GM19238 (cell line): Measurements from ENCODE around the gene PSMG3.

Source experiments
- DNase-seq: peaks from one replicate; pipeline ENCODE4 v3.0.0; 2011; ENCODE audit warnings: low spot score; ENCODE audit not compliant: insufficient read length

Gene PSMG3, protein sequence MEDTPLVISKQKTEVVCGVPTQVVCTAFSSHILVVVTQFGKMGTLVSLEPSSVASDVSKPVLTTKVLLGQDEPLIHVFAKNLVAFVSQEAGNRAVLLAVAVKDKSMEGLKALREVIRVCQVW

GRCh38 chr7:1569833-1570632 is at the start of gene PSMG3:
Gene PSMG3 (minus strand): TSS chr7:1570032. CDS start chr7:1569339, 693 bp downstream.
- peak; percentile 98 for DNase-seq

DNA sequence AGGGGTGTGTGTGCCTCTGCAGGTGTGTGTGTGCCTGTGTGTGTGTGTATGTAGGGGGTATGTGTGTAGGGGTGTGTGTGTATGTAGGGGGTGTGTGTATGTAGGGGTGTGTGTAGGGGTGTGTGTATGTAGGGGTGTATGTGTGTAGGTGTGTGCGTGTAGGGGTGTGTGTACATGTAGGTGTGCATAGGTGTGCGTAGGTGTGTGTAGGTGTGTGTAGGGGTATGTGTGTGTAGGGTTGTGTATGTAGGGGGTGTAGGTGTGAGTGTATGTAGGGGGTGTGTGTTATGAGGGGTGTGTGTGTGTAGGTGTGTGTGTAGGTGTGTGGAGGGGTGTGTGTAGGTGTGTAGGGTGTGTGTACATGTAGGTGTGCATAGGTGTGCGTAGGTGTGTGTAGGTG is 48.6 kb upstream of the PSMG3 start:
- no peak for DNase-seq

GRCh38 chr7:1617957-1618356 is 48.1 kb upstream of the PSMG3 start:
- DNase-seq, result no peak

DNA sequence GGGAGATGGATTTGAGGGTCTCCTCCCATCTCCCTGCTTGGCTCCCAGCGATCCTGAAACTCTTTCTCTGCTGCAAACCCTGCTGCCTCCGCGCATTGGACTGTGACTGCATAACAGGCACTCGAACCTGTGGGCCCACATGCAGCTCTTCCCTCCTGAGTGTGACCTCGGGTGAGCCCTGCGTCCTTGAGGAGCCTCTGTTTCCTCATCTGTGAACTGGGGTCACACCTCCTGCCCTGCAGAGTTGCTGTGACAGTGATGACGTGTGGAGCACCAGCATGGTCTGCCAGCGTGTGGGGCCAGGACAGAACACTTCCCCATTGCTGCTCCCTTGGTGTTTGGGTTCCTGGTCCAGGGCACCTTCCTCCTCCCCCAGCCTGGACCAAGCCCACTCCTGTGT is 46.9 kb upstream of the PSMG3 start:
- DNase-seq, result no peak

DNA sequence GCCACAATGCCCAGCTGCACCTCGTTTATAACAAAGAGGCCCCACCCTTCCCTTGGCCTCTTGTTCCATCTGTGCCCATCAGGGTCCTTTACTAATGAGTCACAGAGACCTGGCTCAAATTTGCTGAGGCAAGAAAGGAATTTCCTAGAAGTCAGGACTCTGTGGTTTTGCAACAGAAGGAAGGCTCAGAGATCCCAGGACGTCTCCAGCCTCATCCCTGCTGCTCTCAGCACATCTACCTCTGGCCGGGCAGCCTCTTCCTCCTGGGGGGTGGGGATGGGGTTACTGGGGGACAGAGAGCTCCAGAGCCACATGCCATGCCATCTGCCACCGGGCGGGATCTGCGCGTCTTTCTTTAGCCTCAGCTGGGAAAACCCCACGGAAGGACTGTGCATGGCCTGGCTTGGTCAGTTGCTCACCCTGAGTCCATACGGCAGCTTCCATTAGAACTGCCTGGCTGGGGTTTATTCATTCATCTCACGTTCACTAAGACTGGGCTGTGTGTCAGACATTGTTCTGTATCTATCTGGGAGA is 41.9 kb upstream of the PSMG3 start:
- no peak for DNase-seq

- no peak for DNase-seq
Observed at GRCh38 chr7:1610678-1611302, 41.0 kb upstream of the PSMG3 start.

DNA sequence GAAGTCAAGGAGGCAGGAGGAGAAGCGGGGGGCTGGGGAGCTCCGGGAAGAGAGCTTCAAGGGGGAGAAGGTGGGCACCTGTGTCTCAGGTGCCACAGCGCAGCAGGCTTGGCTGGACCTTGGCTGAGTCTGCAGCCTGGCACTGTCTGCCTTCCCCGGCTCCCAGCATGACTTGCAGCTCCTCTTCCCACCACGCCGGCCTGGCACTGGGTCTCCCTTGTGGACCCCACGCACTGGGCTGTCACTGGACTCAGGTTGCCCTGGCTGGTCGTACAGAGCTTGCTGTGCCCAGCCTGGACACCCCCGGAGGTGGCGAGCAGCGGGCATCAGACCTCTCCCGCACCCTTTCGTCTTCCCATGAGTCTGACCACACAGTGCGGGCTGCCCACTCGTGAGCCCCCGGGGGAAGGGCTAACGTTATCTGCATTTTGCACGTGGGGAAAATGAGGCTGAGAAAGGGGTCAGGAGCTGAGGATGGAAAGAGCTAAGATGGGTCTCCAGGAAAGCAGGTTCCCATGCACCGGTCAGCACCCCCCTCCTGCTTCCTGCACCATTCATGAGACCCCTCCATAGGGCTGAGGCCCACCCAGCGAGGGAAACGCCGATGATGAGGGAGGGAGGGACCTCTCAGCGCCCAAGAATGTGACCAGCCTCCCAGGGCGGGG is 40.3 kb upstream of the PSMG3 start:
- no peak for DNase-seq

DNA sequence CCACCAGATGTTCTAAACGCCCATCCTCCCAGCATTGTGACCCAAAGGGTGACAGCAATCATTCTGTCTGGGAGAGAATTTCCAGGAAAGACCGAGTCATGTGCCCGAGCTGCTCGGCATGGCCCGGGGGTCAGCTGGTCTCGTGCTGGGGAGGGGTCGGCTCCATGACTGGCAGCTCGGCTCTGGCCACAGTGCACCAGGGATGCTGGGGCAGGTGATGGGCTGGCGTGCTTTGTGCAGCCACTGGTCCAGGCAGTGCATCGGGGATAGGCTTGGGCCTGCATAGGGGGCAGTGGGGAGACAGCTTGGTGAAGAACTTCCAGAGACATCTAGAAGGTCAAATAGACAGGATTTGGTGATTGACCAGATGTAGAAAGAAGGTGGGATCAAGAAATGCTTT is 39.2 kb upstream of the PSMG3 start:
- DNase-seq, result no peak

DNA sequence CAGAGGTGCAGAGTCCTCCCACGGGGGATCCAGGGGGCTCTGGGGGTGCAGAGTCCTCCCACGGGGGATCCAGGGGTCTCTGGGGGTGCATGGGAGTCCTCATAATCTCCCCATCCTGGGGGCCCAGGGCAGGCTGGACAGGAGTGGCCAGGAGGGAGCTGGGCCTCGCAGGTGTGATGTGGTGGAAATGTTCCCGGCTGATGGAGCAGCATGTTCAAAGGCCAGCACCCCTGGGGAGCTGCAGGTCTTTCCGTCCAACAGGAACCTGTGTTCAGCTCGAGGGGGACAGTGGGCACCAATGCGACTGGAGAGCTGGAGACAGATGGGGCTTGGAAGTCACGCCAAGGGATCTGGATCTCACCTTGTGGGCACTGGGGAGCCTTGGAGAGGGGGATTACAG is 38.5 kb upstream of the PSMG3 start:
- DNase-seq, result no peak

- no peak for DNase-seq
Observed at GRCh38 chr7:1607696-1608095, 37.9 kb upstream of the PSMG3 start.

GRCh38 chr7:1607001-1607400 is 37.2 kb upstream of the PSMG3 start:
- no peak for DNase-seq

- no peak for DNase-seq
Observed at GRCh38 chr7:1604383-1604782, 34.6 kb upstream of the PSMG3 start.

DNA sequence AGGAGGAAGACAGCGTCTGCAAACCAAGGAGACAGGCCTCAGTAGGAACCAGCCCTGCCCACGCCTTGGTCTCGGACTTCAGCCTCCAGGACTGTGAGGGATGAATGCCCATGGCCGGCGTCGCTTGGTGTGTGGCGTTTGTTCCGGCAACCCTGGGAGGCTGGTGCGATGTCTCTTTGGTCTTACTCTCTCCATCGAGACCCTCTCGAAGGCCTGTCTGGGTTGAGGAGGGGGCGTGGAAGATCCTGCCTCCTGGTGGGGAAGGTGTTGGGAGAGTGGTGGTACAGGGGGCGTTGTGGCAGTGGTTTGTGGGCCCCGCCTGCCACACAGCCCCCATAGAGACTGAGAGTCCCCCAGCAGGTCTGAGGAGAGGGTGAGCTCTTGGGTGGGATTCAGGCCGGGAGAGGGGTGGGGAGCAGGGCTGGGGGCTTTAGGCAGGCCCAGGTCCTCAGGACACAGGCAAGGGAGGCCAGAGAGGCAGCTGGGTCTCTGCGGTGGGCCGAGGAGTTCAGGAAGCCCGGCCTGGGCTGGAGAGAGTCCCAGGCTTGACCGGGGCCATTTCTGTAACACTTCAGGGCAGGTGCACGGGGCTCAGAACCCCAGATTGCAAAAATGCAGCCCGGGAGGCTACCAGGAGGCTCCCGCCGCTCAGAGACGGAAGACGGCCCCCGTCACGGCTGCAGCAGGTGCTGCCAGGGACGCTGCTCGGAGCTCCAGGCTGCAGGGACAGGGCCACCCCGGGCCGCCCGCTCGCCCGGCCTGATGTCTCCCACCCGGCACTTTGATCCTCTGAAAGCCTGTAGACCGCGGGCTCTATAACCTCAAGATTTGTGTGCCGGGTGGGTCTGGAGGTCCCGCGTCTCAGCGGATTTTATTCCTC is 33.8 kb upstream of the PSMG3 start:
- no peak for DNase-seq

DNA sequence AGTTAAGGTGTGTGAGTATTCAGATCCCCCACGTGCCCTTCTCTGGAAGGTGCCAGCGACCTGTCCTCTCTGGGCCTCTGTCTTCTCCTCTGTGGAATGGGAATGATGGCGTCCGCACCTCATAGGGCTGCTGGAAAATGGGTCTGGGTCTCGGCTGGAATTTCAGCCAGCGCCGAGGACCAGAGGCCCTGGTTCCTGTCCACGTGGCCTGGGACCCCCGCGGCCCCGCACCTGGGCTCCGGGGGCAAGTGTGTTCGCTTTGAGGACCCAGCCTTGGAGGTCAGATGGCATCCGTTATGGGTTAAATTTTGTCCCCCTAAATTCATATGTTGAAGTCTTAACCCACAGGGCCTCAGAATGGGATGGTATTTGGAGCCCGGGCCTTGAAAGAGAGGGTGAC is 32.6 kb upstream of the PSMG3 start:
- no peak for DNase-seq

- DNase-seq, result no peak
Observed at GRCh38 chr7:1601956-1602355, 32.1 kb upstream of the PSMG3 start.

DNA sequence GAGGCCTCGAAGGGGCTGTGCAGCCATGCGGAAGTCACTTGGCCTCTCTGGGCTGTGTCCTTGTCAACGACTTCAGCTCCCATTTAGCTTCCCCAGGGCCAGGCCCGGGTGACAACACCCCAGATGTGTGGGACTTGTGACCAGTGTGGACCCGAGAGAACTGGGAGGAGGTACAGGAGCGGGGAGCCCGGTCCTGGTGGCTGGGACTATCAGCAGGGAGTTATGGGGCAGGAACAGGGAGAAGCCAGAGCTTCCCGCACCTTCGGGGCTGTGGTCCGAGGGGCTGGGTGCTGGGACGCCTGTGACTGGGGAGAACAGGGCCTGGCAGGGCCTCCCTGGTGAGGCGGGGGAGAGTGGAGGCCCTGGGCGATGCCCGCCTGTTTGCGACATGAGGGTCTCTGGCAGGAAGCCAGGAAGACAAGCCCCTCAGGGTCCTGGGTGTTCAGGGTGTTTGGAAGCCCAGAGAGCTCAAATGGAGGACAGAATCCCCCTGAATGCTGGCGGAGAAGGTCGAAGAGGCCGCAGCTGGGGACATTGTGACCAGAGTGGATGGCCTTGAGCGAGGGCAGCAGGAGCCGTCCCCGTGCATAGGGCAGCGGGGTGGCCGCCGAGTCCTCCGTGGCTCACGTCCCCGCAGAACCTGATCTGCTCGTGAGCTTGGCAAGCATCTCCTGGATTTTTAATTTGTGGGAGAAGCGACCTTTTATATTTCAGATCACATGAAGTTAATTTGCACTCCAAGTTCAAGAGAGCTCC is 30.0 kb upstream of the PSMG3 start:
- DNase-seq, result no peak

DNA sequence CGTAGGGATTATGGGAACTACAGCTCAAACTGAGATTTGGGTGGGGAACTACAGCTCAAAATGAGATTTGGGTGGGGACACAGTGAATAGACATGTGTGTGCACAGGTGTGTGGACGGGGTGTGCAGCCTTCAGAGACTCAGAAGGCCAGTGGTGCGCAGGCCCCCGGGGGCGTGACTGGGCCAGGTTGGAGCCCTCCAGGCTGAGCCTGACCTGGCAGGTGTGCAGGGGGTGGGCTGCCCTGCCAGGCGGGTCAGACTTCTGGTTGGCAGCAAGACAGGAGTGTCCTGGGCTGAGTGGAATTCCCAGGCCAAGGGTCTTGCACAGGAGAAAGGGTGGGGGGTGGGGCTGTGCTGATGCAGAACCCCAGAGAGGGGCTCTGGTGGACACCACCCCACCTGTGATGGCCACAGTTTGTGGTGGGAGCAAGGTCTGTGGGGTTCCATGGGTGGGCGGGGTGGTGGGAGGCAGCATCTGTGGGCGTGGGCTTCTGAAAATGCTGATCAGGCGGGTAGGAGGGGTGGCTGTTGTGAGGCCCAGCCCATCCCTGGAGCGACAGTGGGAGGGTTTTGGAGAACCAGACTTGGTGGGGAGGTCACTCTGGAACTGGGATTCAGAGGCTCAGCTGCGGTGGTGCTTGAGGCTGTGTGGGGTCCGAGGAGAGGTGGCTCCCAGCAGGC is 29.3 kb upstream of the PSMG3 start:
- DNase-seq, result no peak

- no peak for DNase-seq
Observed at GRCh38 chr7:1598286-1598685, 28.5 kb upstream of the PSMG3 start.

- no peak for DNase-seq
Observed at GRCh38 chr7:1597791-1598190, 28.0 kb upstream of the PSMG3 start.
